Body of pancreas (tissue), 4 donors: ENCODE measurements around the gene DYNC1I1.

Source experiments
- POLR2A ChIP-seq, 3 donors: fragments of 450-650 bp; IDR thresholded peaks; one replicate each; pipeline ENCODE4 v1.6.1; 2016; ENCODE audit warnings: antibody characterized with exemption in 3 of 3, mild to moderate bottlenecking in 2 of 3
- TF ChIP-seq, protein P1 (sequence below), 7 experiments: fragments of 450-650 bp in 4 of 7; fragments of 200-600 bp in 3 of 7; sonication (generic) in 3 of 7; IDR thresholded peaks; one replicate each; pipeline ENCODE4 v1.5.1; 2016 to 2019; ENCODE audit warnings: antibody characterized with exemption in 7 of 7

DNA sequence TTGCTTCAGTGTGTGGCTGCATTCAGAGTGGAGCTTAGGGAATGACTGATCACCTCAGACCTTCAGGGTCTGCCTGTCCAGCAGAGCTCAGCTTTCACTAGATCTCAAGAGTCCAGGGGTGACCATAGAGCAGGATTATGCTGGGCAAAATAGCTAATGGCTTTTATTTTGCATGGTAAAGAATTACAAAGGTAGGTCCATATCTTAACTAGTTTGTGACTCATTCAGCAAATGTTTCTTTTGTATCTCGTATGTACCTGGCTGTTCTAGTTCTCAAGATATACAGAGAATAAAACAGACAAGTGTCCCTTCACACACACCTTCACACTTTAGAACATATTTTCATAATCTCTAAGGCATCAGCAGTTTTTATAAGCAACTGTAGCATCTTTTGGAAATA, 180.5 kb downstream of the DYNC1I1 start:
- TF ChIP-seq POLR2A (IDR thresholded peaks at IDR 0.05): no peak
- TF ChIP-seq, protein P1, sequence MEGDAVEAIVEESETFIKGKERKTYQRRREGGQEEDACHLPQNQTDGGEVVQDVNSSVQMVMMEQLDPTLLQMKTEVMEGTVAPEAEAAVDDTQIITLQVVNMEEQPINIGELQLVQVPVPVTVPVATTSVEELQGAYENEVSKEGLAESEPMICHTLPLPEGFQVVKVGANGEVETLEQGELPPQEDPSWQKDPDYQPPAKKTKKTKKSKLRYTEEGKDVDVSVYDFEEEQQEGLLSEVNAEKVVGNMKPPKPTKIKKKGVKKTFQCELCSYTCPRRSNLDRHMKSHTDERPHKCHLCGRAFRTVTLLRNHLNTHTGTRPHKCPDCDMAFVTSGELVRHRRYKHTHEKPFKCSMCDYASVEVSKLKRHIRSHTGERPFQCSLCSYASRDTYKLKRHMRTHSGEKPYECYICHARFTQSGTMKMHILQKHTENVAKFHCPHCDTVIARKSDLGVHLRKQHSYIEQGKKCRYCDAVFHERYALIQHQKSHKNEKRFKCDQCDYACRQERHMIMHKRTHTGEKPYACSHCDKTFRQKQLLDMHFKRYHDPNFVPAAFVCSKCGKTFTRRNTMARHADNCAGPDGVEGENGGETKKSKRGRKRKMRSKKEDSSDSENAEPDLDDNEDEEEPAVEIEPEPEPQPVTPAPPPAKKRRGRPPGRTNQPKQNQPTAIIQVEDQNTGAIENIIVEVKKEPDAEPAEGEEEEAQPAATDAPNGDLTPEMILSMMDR (IDR thresholded peaks at IDR 0.05): no peak
